Colonic mucosa (tissue), 4 donors: Measurements from ENCODE around the gene ADK. TPM values are rescaled to one million over a fixed set of nuclear protein-coding genes. Genes with fewer than 3 reads are reported as not detected.
A peak's percentile ranks its signal among the peaks of the same experiment; 100 is the strongest.

ENCODE experiments used
- DNase-seq: peaks from one replicate; pipeline ENCODE4 v3.0.0-alpha.2; 2020
- H3K27ac ChIP-seq: fragments of 200-600 bp; one replicate; pipeline ENCODE4 v1.8.0; 2021
- H3K27me3 ChIP-seq: fragments of 200-600 bp; one replicate; pipeline ENCODE4 v1.8.0; 2021
- H3K36me3 ChIP-seq: fragments of 200-600 bp; one replicate; pipeline ENCODE4 v1.8.0; 2021
- H3K4me1 ChIP-seq: fragments of 200-600 bp; one replicate; pipeline ENCODE4 v1.8.0; 2021; ENCODE audit warnings: mild to moderate bottlenecking
- H3K4me3 ChIP-seq: fragments of 200-600 bp; one replicate; pipeline ENCODE4 v1.8.0; 2021
- H3K9ac ChIP-seq, 2 donors: one replicate each; pipeline ENCODE4 v1.7.0; 2013; ENCODE audit warnings: control low read depth in 2 of 2, low read depth in 2 of 2, low read length in 2 of 2
- H3K9me3 ChIP-seq: fragments of 200-600 bp; one replicate; pipeline ENCODE4 v1.8.0; 2021
- intact Hi-C: fragments of 100-400 bp; cut with DNase I; formaldehyde crosslinking; loops from one replicate; pipeline ENCODE4 v1.14.1; 2022
- total RNA-seq, 2 donors: library from RNA; stranded (reverse); fragmentation: NEBNext Ultra II Directional in 1 of 2; extraction: Animal tissue kit (Norgen Biotek cat#: 25700) in 1 of 2; gene quantifications; one replicate each; pipeline ENCODE4 v1.2.1, GENCODE V29; 2021
- TF ChIP-seq, protein P1 (sequence below): fragments of 200-600 bp; IDR thresholded peaks from one replicate; pipeline ENCODE4 v1.8.0; 2022; ENCODE audit warnings: antibody characterized with exemption, mild to moderate bottlenecking
- donor health status: healthy.
- donor health status: DM: no; HTN: no; CAD: no.
- donor health status: DM: no; HTN: no; CAD: no.

The ADK gene
- total RNA-seq, 2 donors from 2014 or later: 20.2 to 27.6 TPM

GRCh38 chr10:74243067-74243466 is 92.0 kb downstream of the ADK start:
- H3K27ac ChIP-seq: no peak overlapping the region
- H3K9me3 ChIP-seq: no peaks in the 10 kb centered on the region
- no peak overlapping the region for H3K9ac ChIP-seq
- TF ChIP-seq, protein P1, sequence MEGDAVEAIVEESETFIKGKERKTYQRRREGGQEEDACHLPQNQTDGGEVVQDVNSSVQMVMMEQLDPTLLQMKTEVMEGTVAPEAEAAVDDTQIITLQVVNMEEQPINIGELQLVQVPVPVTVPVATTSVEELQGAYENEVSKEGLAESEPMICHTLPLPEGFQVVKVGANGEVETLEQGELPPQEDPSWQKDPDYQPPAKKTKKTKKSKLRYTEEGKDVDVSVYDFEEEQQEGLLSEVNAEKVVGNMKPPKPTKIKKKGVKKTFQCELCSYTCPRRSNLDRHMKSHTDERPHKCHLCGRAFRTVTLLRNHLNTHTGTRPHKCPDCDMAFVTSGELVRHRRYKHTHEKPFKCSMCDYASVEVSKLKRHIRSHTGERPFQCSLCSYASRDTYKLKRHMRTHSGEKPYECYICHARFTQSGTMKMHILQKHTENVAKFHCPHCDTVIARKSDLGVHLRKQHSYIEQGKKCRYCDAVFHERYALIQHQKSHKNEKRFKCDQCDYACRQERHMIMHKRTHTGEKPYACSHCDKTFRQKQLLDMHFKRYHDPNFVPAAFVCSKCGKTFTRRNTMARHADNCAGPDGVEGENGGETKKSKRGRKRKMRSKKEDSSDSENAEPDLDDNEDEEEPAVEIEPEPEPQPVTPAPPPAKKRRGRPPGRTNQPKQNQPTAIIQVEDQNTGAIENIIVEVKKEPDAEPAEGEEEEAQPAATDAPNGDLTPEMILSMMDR: no peak
- intact Hi-C loops: loop anchor here (10.0 kb wide), 1 partner anchor 992 kb away; the partner anchor contains the start of gene COMTD1
- no peaks in the 10 kb centered on the region for H3K36me3 ChIP-seq
- H3K4me3 ChIP-seq: no peak overlapping the region
- H3K4me1 ChIP-seq: no peaks in the 10 kb centered on the region
- DNase-seq: no peak
- no peaks in the 10 kb centered on the region for H3K27me3 ChIP-seq

- H3K4me1 ChIP-seq: no peaks in the 10 kb centered on the region
- H3K36me3 ChIP-seq: no peaks in the 10 kb centered on the region
- intact Hi-C loops: loop anchor here (10.0 kb wide), 1 partner anchor 991 kb away; the partner anchor contains the start of gene COMTD1
- H3K27me3 ChIP-seq: no peaks in the 10 kb centered on the region
- H3K9me3 ChIP-seq: no peaks in the 10 kb centered on the region
- H3K4me3 ChIP-seq: no peak overlapping the region
- no peak overlapping the region for H3K9ac ChIP-seq
- peak; percentile 22 for DNase-seq
- TF ChIP-seq, protein P1: peak; percentile 39
- no peak overlapping the region for H3K27ac ChIP-seq
Observed at GRCh38 chr10:74244097-74244685, 93.2 kb downstream of the ADK start.

- intact Hi-C loops: loop anchor here (5.0 to 10.0 kb wide), 2 partner anchors 857 to 990 kb away; partner anchors contain the start of gene COMTD1
- DNase-seq: no peak
- Histone ChIP-seq H3K4me3 (no peak overlapping the region), H3K36me3 (no peaks in the 10 kb centered on the region), H3K9ac (no peak overlapping the region), H3K9me3 (no peaks in the 10 kb centered on the region), H3K27me3 (no peaks in the 10 kb centered on the region), H3K4me1 (no peaks in the 10 kb centered on the region), H3K27ac (no peak overlapping the region)
- TF ChIP-seq, protein P1: no peak
Observed at GRCh38 chr10:74244807-74245206, 93.8 kb downstream of the ADK start.

GRCh38 chr10:74246495-74246894 is 95.5 kb downstream of the ADK start:
- H3K9me3 ChIP-seq: no peaks in the 10 kb centered on the region
- H3K27me3 ChIP-seq: no peaks in the 10 kb centered on the region
- H3K4me3 ChIP-seq: no peak overlapping the region
- no peaks in the 10 kb centered on the region for H3K4me1 ChIP-seq
- no peak overlapping the region for H3K9ac ChIP-seq
- no peak for DNase-seq
- TF ChIP-seq, protein P1: no peak
- H3K36me3 ChIP-seq: no peaks in the 10 kb centered on the region
- intact Hi-C loops: loop anchor here (5.0 to 10.0 kb wide), 2 partner anchors 856 to 988 kb away; partner anchors contain the start of gene COMTD1
- no peak overlapping the region for H3K27ac ChIP-seq

GRCh38 chr10:74249865-74250264 is 98.8 kb downstream of the ADK start:
- H3K9ac ChIP-seq: no peak overlapping the region
- no peak for DNase-seq
- H3K36me3 ChIP-seq: no peaks in the 10 kb centered on the region
- no peak overlapping the region for H3K27ac ChIP-seq
- intact Hi-C loops: loop anchor here (5.0 to 10.0 kb wide), 2 partner anchors 852 to 985 kb away; partner anchors contain the start of gene COMTD1
- TF ChIP-seq, protein P1: no peak
- H3K4me1 ChIP-seq: no peaks in the 10 kb centered on the region
- H3K27me3 ChIP-seq: no peaks in the 10 kb centered on the region
- H3K4me3 ChIP-seq: no peak overlapping the region
- no peaks in the 10 kb centered on the region for H3K9me3 ChIP-seq
